AG20443 (cell line): ENCODE results near the gene BNC2.

Experiments used
- DNase-seq: peaks from one replicate; pipeline ENCODE4 v3.0.0; 2012; ENCODE audit warnings: low spot score, mixed read lengths

BNC2 gene

DNA sequence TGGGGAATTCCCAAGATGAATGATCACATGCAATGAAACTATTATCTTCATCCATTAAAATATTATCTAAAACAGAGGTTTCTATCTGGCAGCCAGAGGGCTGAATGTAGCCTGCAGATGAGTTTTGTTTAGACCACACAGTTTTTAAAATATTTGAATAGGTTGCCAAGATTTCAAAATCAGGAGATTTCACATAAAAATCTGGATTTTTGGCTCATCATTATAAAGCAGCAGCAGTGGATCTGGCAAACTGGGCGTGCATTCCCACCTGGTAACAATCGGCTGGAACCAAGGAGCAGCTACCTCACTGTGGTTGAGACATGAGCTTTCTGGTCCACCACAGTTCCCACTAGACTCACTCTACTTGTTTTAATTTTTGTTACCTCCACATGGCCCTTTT lies 155.1 kb downstream of the BNC2 start:
- peak; percentile 47 for DNase-seq

DNA sequence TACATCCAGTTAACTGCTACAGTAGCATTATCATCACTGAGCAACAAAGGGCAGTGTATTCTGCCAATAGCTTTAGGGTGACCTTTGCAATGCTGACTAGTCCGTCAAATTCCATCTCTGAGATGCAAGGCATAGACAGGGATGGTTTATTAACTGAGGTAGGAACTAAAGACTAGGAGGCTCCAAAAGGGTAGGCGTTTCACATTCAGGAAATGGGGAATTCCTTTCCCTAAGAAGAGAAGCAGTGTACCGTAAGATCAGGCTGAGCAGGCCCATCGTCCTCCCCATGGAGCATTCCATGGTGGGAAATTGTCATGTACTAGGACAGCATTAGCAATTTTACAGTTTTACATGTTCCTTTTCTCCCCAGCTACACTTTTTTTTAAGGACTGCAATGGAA lies 157.7 kb downstream of the BNC2 start:
- no peak for DNase-seq

DNA sequence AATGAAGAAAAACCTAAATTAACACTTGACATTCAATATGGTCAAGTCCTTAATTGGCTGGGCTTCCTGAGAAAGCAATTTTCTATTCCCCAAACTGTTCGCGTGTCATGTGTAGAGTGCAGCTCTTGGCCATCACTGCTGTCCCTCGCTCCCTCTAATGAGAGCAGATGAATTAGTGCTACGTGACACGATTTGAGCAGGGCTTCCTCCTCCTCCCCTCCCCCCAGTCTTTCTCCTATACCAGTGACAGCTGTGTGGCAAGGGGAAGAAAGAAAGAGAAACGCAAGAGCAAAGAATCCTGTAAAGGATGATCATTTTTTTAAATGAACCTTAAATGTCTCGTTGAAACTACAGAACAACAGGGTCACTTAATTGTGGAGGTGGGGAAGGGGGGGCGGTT lies 159.6 kb downstream of the BNC2 start:
- no peak for DNase-seq

DNA sequence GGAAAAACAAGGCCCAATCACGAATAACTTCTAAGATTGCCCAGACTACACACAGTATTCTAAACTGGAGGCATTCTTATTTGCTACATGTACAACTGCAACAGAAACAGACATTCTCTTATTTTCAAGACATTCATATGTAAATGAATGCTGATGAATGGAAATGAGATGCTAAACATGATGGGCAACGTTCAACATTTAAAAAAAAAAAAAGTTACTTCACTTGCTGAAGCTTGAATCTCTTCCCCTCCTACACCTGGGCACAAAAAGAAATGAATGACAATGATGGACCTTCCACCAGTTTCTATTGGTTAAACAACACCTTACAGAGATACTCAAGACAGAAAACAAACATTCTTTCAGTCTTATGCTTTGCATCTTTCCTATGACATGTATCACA lies 160.5 kb downstream of the BNC2 start:
- DNase-seq = no peak

DNA sequence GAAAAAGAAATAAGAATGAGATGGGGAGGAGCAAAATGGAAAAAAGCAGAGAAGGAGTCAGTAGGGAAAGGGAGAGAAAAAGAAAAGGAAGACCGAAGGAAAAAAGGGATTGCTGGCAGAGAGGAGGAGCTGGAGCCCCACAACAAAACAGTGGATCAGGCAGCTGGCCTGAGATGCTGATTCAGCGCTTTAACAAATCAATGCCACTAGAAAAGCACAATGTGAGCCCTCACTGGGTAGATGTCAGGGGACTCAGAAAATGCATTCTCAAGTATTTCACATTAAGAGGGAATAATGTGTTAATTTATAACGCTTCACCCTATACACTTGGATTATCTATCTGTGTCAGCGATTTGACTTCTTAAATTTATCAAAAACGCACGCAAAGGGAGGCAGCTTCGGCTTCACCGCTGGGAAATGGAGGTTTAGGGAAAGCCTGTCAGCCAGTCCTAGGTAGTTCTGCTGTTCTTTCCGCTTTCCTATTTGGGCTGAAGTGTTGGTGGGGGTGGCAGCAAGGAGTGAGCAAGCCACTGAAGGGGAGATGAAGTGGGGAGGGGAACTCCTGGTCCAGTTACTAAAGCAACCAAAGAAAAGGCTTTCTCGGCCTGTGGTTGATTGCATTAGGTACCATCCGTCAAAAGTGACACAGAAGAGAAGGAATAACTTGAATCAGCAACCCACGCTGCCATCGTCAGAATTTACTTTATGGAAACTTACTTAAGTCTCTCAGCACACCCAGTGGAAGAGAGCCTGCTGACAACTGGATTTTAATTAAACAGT lies 161.6 kb downstream of the BNC2 start:
- DNase-seq = no peak

DNA sequence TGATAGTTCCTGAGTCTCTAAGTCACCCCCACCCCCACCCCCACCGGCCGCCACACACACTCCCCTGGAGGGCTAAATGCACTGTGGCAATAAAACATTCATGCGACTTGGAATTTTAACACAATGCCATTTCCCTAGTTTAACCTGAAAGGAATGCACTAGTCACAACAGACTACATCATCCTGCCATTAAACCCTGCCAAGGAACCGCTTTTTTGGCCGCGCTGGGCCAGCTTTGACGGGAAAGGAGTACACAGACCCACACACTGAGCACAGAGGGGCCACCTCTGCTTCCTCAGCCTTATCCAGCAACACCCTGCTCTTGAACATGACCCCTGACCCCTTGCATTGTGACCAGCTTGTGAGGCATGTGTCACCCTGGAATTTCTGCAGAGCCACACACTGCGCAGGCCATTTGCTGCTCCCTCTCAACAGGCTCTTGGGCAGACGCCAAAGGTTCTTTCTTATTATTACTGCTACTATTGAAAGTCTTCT lies 165.3 kb downstream of the BNC2 start:
- DNase-seq = peak; percentile 91

DNA sequence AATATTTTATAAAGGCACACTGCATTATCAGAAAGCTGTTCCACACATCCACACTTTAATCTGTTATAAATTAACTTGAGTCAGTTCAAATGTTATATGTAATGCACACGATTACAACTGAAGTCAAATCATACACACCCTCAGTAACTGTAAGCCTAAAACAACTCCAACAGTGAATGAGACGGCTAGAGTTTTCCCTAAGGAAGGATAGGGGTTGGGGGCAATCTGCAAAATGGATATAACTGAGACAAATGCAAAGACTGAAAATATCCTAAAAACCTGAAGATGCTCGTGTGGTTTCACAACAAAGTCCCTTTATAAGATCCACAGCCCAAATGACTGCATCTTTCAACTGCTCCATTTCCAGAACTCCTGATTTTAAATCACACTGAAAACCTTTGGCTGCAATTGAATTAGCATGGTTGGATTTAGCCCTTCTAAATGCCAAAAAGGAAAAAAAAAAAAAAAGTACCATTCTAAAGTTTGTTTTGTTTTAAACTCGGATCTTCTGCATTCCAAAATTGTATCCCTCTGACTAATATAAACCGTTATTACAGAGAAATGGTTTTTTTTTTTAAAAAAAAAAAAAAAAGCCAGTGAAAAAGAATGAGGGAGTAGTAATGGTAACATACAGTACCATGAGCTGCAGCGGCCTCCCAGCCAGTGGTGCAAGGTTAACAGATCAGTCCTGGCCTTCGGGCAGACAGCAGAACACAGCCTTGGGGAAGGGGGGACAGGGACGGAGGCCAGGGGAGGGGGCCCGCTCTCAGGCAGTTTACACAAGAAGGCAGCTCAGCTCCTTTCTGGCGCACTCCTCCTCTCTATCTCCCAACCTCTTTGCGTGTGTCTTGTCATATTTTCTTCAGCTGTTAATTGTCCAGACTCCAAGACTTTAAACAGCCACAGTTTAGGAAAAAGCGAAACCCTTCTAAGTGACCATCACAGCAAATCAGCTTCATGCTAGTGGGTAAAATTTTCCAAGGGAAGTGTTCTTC lies 166.1 kb downstream of the BNC2 start:
- peak; percentile 55 for DNase-seq

DNA sequence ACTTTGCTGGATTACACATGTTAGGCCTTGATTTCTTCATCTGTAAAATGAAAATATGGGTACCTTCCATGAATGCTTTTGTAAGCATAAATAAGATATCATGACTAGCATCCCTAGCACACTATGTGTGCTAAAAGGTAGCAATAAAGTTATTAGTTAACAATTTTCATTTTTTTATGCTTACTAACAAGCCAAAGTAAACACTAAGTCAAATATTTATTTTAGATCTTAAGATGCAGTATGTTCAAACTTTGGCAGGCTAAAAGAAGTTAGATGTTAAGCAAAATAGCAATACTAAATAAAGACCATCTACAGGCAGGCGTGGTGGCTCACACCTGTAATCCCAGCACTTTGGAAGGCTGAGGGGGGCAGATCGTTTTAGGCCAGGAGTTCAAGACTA lies 169.1 kb downstream of the BNC2 start:
- no peak for DNase-seq

DNA sequence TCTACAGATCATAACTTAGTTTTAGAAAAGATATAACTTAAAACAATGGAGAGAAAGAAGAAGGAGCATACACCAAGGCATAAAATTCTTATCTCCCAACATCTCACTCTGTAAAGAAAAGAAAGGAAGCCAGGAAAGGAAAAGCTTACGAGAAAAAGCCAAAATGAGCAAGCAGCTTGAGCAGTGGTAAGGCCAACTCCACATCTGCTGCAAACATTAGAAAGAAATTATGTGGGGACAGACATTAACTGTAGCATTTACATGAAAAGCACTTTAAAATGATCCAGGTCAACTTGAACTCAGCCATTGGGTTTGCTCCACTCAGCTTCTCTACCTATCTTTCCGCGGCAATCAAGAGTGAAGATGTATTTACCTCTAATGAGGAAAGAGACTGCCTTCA lies 176.9 kb downstream of the BNC2 start:
- no peak for DNase-seq

DNA sequence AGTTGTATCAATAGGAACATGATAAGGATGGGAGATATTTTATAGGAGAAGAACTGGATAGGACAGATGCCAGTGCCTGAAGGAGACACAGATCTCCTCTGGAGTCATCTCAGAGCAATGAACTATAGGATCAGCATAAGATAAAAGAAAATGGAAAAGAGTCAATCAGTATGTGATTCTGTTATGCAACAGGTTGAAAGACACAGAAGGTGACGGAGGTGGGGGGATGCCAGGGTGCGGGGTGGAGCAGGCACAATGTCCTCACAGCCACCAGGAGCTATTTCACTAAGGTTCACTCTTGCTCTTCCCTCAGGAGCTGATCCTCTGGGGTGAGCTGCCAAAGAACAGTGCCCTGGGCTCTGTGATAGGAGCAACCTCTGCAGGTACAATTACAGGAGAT lies 179.8 kb downstream of the BNC2 start:
- no peak for DNase-seq

DNA sequence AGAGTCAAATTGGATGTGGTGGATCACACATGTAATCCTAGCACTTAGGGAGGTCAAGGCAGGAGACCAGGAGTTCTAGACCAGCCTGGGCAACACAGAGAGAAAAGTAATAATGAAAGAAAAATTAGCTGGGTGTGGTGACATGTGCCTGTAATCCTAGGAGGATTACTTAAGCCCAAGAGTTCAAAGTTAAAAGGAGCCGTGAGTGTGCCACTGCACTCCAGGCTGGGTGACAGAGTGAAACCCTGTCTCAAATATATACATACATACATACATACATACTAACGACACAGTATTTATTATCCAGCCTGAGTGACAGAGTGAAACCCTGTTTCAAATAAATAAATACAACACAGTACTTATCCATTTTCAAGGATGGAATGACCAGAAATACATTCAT lies 180.3 kb downstream of the BNC2 start:
- no peak for DNase-seq

DNA sequence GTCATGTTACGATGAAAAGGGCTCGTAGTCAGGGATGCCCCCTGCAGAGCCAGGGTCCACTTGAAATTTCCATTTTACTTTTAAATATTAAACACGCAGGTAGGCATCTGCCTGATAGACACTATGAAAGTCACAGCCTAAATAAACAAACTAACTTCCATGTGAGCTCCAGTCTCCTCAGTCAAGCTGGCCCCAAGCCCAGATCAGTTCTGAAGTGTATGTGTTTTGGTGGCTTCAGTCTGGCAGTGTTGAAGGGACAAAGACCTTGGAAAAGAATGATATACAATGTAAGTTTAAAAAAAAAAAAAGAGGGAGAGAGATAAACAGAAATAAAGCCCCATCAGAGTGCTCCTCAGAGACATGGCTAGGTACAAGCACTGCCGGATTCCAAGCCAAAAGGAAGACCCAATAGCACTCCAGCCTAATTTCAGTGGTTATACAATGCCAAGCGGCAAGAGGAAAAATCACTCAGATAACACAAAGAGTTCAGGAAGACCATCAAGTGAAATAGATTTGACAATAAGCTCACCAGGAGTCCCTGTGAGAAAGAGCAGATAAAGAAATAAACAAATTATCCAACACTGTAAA lies 181.0 kb downstream of the BNC2 start:
- no peak for DNase-seq

DNA sequence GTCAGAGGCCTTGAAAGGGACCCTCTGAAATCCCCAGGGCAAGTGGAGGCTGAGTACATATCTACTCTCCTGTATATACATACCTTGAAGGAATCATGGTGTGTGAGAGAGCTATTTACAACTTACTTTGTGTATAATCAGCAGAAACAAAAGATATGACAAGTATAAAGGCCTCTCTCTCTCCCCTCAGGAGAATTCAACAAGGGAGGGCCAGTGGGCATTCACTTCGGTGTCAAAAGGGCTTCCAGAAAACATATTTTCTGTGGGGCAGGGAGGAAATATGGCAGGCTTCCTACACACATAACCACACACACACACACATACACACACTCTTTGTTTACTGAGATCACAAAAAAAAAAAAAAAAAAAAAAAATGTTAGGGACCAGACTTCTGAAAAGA lies 181.7 kb downstream of the BNC2 start:
- DNase-seq = no peak

DNA sequence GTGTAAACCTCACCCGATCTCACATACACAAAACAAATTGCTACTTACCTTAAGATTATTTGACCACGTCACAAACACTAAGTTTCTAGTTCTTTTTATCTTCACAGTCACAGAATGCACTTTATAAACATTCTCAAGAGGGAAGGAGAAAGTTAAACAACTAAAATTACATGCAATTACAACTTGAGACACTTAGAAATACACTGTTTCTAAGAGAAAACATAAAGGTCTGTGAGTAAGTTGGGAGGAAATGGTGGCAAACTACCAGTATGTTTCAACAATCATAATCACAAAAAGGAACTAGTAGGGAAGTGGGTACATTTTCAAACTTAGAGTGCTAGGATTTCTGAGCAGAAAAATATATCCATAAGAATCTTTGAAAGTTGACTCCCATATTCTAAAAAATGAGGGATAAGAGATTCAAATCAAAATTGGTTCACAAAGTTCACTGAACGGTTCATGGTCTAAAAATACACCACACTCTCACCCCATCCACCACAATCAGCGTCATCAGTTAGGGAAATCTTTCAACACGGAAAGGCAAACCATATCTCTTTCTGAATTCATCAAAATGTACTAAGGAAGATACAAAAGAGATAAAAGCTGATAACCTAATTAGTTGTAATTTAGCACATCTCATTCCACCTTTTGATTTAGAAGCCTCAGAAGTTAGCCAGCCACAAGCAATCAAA lies 182.6 kb downstream of the BNC2 start:
- DNase-seq = no peak

DNA sequence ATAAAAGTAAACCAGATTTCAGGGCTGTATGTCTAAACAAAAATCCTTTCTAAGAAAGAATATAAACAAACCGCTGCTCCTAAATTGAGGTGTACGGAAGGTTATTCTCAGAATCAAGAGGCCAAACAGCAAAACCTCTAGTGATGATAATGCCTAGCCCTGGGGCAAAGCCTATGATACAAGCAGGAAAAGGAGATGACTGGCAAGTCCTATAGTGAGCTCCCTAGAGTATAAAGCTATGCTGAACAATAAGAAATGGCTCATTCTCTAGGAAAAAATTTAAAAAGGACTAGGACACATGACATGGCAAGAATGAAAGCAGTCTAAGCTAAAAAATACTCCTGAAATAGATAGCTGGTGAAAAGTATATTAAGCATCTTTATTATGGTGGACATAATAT lies 187.1 kb downstream of the BNC2 start:
- DNase-seq = no peak

DNA sequence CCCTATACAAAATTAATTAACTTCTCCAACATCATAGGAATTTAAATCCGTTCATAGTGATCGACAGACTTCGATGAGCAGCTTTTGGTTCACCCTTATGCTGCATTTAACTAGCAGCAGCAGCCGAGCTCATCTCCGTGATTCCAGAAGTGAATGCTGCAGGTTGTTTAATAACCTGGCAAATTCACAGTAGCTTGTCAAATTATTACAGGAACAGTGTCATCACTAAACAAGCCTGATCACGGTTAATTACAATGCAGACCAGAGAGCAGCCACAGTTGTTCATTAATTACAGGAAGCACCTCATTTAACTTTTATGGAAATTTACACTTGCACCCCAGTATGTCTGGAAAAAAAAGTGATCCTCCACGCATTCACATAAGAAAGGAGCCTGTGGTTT lies 188.2 kb downstream of the BNC2 start:
- no peak for DNase-seq

DNA sequence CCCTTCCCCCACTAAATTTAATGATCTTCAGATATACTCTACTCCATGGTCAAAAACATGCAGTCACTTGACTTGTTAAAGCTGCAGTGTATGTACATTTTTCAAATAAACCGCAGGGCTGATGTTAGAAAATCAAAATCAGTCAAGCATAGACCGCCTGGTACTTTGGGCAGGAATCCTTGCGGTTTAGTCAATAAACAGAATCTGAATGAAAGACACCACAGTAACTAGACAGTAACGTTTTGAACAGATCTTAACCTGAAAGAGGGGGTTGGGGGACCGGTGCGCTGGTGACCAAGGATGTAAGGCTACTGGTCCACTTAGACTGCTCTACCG lies 188.8 kb downstream of the BNC2 start:
- no peak for DNase-seq

DNA sequence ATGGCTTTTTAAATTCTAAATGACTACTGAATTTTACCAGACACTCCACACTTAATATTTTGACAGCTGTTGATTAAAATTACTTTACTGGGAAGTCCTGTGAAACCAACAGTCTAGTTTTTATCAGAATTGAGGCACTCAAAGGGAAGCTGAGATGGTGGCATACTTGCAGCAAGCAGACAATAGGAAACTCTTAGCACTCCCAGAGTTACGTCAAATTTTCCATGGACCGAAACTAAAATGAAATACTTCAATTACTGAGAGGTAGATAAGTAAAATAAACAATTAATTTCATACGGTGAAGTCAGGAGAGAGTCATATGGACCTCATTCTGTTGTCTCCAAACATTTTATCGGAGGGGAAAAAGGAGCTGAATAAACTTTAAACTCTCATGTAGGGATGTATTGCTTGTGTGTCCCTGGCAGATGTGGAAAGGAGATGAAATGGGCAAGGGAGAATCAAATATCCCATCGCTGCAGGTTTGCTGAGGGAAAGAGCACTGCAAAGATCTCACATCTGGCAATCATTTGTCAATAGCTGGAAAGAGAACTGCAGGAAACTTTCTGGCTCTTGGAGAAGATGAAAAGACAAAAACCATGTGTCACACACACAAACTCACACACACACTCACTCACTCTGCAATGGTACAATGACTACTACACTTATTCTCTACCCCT lies 189.4 kb downstream of the BNC2 start:
- DNase-seq = peak; percentile 32

DNA sequence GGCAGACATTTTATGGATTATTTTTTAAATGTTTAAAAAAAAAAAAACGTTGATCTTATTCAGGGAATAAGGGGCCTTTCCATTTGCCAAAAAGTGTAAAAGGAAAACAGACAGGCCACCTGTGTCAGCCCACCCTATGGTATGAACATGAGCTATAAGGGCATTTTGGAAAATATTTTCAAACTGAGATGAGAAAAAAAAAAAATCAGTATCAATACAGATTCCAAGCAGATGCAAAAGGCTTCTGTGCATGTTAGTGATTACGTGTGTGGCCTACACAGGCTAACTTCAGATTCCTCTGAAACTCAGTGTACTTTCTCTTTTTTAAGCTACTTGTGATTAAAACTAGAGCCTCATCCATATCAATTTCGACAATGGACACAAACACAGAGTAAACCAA lies 189.9 kb downstream of the BNC2 start:
- no peak for DNase-seq

DNA sequence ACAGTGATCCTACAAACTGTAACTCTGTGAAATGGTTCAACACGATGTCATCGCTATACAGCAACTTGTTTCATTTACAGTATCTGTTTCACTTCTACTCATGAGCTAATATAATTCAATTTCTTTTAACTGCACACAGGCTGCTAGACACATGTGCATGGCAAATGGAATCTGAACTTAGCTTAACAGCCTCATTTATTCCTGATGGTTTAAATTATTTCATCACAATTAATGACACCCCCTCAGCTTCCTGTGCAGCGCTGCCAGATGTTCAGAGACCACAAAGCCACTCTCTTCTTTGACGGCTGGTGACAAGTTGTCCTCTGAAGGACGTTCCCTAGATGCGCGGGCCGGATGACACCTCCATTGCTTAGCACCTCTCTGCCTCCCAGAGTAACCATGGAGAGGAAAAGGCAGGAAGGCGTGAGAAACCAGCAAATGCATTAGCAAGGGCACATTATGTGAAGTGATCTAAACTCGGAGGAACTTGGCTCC lies 191.1 kb downstream of the BNC2 start:
- peak; percentile 52 for DNase-seq

DNA sequence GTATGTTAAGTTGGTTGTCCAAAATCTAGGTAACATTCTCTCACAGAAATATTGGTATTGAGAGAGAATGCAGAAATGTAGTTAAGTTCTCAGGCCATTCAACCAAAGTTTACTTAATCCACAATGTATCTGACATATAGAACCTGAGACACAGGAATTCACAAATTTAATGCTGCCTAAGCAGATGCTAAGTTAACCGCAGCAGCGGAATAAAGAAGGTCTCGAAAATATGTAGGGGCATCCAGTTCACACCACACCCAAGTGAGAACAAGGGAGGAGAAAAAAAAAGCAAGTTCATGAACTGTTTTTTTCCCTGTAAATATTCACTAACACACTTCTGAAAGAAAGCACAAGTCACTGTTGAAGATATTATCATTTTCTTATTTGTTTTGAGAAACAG lies 194.0 kb downstream of the BNC2 start:
- no peak for DNase-seq
